HepG2 (cell line): Measurements from ENCODE around the gene SPACA4. TPM values are rescaled to one million over a fixed set of nuclear protein-coding genes. Genes with fewer than 3 reads are reported as not detected.
A peak's percentile ranks its signal among the peaks of the same experiment; 100 is the strongest.

Source experiments
- CHD2 ChIP-seq: IDR thresholded peaks from 2 replicates; pipeline ENCODE4 v1.6.1; 2011; ENCODE audit warnings: low read depth, low read length, improper control_type of control experiment
- CTCF ChIP-seq: sonication (generic); formaldehyde crosslinking; IDR thresholded peaks from 2 replicates; pipeline ENCODE4 v1.5.0; 2020; ENCODE audit warnings: mild to moderate bottlenecking, missing genetic modification reagents, moderate library complexity
- HDAC2 ChIP-seq: sonication (generic); formaldehyde crosslinking; IDR thresholded peaks from 2 replicates; pipeline ENCODE4 v1.4.0; 2020; ENCODE audit warnings: missing genetic modification reagents
- HNF1B ChIP-seq: sonication (generic); formaldehyde crosslinking; IDR thresholded peaks from 2 replicates; pipeline ENCODE4 v1.5.1; 2020; ENCODE audit warnings: mild to moderate bottlenecking, moderate library complexity, missing genetic modification reagents
- HOXA7 ChIP-seq: sonication (generic); formaldehyde crosslinking; IDR thresholded peaks from 2 replicates; pipeline ENCODE4 v1.8.1; 2022; ENCODE audit warnings: mild to moderate bottlenecking, missing genetic modification reagents, moderate library complexity
- MTA1 ChIP-seq: sonication (generic); formaldehyde crosslinking; IDR thresholded peaks from 2 replicates; pipeline ENCODE4 v1.4.0; 2020; ENCODE audit warnings: missing genetic modification reagents, mild to moderate bottlenecking, borderline replicate concordance
- NFRKB ChIP-seq: fragments of 450-650 bp; IDR thresholded peaks from 2 replicates; pipeline ENCODE4 v1.6.1; 2017
- NR2F1 ChIP-seq, 2 experiments: fragments of 450-650 bp in 1 of 2; formaldehyde crosslinking in 1 of 2; IDR thresholded peaks; 2 replicates each; pipeline versions ENCODE4 v1.5.0 to v1.6.1; 2016 to 2020; ENCODE audit warnings: mild to moderate bottlenecking in 1 of 2, missing compliant biosample characterization in 1 of 2, missing genetic modification reagents in 1 of 2, moderate library complexity in 1 of 2
- POLR2AphosphoS5 ChIP-seq: IDR thresholded peaks from 2 replicates; pipeline ENCODE4 v1.6.1; 2012; ENCODE audit warnings: low read depth, low read length
- PRMT3 ChIP-seq: sonication (generic); formaldehyde crosslinking; IDR thresholded peaks from 2 replicates; pipeline ENCODE4 v1.8.1; 2022; ENCODE audit warnings: low read depth, mild to moderate bottlenecking, moderate library complexity, missing genetic modification reagents, borderline replicate concordance
- RARG ChIP-seq: sonication (generic); formaldehyde crosslinking; IDR thresholded peaks from 2 replicates; pipeline ENCODE4 v1.4.0; 2020; ENCODE audit warnings: low read depth, mild to moderate bottlenecking, missing genetic modification reagents
- REPIN1 ChIP-seq: sonication (generic); formaldehyde crosslinking; IDR thresholded peaks from 2 replicates; pipeline ENCODE4 v1.8.0; 2022; ENCODE audit warnings: missing genetic modification reagents, low read depth, mild to moderate bottlenecking, borderline replicate concordance
- SMAD1 ChIP-seq: sonication (generic); formaldehyde crosslinking; IDR thresholded peaks from 2 replicates; pipeline ENCODE4 v1.4.0; 2020; ENCODE audit warnings: missing genetic modification reagents, low read depth, mild to moderate bottlenecking, borderline replicate concordance
- TBX3 ChIP-seq: fragments of 450-650 bp; IDR thresholded peaks from 2 replicates; pipeline ENCODE4 v1.6.1; 2017; ENCODE audit warnings: antibody characterized with exemption, mild to moderate bottlenecking, inconsistent platforms, borderline replicate concordance
- TRAFD1 ChIP-seq: sonication (generic); formaldehyde crosslinking; IDR thresholded peaks from 2 replicates; pipeline ENCODE4 v1.5.1; 2020; ENCODE audit warnings: missing genetic modification reagents, mild to moderate bottlenecking, borderline replicate concordance
- ZC3H13 ChIP-seq: sonication (generic); formaldehyde crosslinking; IDR thresholded peaks from 2 replicates; pipeline ENCODE4 v1.8.1; 2023; ENCODE audit warnings: mild to moderate bottlenecking, missing genetic modification reagents, moderate library complexity
- ZNF761 ChIP-seq: sonication (generic); formaldehyde crosslinking; conservative IDR thresholded peaks from 2 replicates; pipeline ENCODE4 v1.4.0; 2020; ENCODE audit warnings: mild to moderate bottlenecking, missing genetic modification reagents
- ZNF772 ChIP-seq: sonication (generic); formaldehyde crosslinking; IDR thresholded peaks from 2 replicates; pipeline ENCODE4 v1.5.0; 2020; ENCODE audit warnings: mild to moderate bottlenecking, missing genetic modification reagents
- polyA plus RNA-seq, 8 experiments: library from polyadenylated mRNA; depleted of rRNA in 3 of 8; stranded (reverse) in 7 of 8; unstranded in 1 of 8; fragments of >200 nt; fragmentation: Illumina TruSeq in 4 of 8; extraction: Trizol in 4 of 8; gene quantifications; 2 replicates each; pipeline versions ENCODE4 v1.2.1 to v1.2.3, GENCODE V29; 2011 to 2016; ENCODE audit warnings: low read depth in 4 of 8, missing spikeins in 1 of 8, mixed read lengths in 1 of 8; ENCODE audit not compliant: insufficient read depth in 1 of 8
- total RNA-seq, 5 experiments: library from RNA; depleted of rRNA; stranded (reverse); fragments of >200 nt; fragmentation: Illumina TruSeq; extraction: Trizol; gene quantifications; 2 replicates each; pipeline ENCODE4 v1.2.3, GENCODE V29; 2016; ENCODE audit warnings: low read depth in 1 of 5
- TF ChIP-seq, protein P1 (sequence below): IDR thresholded peaks from 2 replicates; pipeline ENCODE4 v1.4.0; 2020; ENCODE audit warnings: mild to moderate bottlenecking, missing genetic modification reagents
- TF ChIP-seq, protein P2 (sequence below): IDR thresholded peaks from 2 replicates; pipeline ENCODE4 v1.6.1; 2018; ENCODE audit warnings: missing genetic modification reagents, mild to moderate bottlenecking, missing compliant biosample characterization

The SPACA4 gene
- total and polyA plus RNA-seq, 2 of the 13 experiments (the other 11 are each of a cell fraction or from before 2014, with no cell fraction given): not detected

- TF ChIP-seq TRAFD1: no peak
- TF ChIP-seq RARG (CRISPR knock-in tag): no peak
- no peak for TF ChIP-seq SMAD1 (CRISPR knock-in tag)
- TF ChIP-seq REPIN1 (CRISPR knock-in tag): 0 out of 2 replicates have a peak, but pooled peaks have one; percentile 31
- TF ChIP-seq, protein P1, sequence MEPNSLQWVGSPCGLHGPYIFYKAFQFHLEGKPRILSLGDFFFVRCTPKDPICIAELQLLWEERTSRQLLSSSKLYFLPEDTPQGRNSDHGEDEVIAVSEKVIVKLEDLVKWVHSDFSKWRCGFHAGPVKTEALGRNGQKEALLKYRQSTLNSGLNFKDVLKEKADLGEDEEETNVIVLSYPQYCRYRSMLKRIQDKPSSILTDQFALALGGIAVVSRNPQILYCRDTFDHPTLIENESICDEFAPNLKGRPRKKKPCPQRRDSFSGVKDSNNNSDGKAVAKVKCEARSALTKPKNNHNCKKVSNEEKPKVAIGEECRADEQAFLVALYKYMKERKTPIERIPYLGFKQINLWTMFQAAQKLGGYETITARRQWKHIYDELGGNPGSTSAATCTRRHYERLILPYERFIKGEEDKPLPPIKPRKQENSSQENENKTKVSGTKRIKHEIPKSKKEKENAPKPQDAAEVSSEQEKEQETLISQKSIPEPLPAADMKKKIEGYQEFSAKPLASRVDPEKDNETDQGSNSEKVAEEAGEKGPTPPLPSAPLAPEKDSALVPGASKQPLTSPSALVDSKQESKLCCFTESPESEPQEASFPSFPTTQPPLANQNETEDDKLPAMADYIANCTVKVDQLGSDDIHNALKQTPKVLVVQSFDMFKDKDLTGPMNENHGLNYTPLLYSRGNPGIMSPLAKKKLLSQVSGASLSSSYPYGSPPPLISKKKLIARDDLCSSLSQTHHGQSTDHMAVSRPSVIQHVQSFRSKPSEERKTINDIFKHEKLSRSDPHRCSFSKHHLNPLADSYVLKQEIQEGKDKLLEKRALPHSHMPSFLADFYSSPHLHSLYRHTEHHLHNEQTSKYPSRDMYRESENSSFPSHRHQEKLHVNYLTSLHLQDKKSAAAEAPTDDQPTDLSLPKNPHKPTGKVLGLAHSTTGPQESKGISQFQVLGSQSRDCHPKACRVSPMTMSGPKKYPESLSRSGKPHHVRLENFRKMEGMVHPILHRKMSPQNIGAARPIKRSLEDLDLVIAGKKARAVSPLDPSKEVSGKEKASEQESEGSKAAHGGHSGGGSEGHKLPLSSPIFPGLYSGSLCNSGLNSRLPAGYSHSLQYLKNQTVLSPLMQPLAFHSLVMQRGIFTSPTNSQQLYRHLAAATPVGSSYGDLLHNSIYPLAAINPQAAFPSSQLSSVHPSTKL (CRISPR knock-in tag): no peak
- TF ChIP-seq CTCF (CRISPR knock-in tag): no peak
- no peak for TF ChIP-seq MTA1 (CRISPR knock-in tag)
- TF ChIP-seq ZC3H13 (CRISPR knock-in tag): no peak
- TF ChIP-seq ZNF772 (CRISPR knock-in tag): no peak
- no peak for TF ChIP-seq HNF1B (CRISPR knock-in tag)
- TF ChIP-seq HOXA7: no peak
- no peak for TF ChIP-seq POLR2AphosphoS5
- no peak for TF ChIP-seq ZNF761
- TF ChIP-seq NFRKB: no peak
- no peak for TF ChIP-seq PRMT3
- no peak for TF ChIP-seq NR2F1 (CRISPR knock-in tag; IDR thresholded peaks at IDR 0.05)
- TF ChIP-seq, protein P2, sequence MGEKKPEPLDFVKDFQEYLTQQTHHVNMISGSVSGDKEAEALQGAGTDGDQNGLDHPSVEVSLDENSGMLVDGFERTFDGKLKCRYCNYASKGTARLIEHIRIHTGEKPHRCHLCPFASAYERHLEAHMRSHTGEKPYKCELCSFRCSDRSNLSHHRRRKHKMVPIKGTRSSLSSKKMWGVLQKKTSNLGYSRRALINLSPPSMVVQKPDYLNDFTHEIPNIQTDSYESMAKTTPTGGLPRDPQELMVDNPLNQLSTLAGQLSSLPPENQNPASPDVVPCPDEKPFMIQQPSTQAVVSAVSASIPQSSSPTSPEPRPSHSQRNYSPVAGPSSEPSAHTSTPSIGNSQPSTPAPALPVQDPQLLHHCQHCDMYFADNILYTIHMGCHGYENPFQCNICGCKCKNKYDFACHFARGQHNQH: no peak
- no peak for TF ChIP-seq HDAC2 (CRISPR knock-in tag)
- peak; percentile 68; the same call in 1 of the 2 replicates for TF ChIP-seq CHD2
- no peak for TF ChIP-seq TBX3
These were observed 17.6 kb downstream of the SPACA4 start (continued) for GRCh38 chr19:48624067-48624594.
